ENCODE results near the gene MRPS7. TPM values are rescaled to one million over a fixed set of nuclear protein-coding genes. Genes with fewer than 3 reads are reported as not detected.

The MRPS7 gene
- total RNA-seq, 1 donor from 2014 or later: 38.2 TPM

DNA sequence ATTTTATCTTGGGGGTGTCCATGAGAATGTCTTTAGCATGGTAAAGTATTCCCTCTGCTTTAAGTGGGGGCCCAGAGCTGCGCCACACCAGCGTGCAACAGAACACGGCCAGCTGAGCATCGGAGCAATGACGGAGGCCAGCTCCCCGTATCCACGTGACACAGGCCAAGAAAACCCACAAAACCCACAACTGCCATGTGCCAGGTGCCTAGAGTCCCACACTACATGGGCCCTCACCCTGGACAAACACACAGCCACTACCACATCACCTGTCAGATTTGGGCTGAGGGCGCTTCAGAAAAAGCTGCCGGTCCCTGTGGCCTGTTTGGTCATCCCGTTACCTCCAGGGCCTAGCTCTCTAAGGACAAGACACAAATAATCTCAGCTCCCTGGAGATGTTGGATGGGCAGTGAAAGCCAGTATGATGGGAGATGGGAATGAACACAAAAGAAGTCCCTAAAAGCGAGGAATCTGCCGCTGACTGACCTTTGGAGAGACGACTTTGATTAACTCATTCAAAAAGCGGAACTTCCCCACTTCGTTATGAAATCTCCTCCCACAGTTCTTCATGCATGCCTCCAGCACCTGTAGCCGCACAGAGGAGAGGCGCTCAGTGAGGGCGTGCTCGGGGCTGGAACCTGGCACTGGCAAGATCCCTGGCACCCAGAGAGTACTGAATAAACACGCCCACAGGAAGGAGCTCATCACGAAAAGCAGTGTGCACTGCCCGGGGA lies 17.4 kb upstream of the MRPS7 start:
- no peak overlapping the region for H3K4me3 Mint-ChIP-seq (ENCODE audit: unreplicated experiment)
- H3K27ac Mint-ChIP-seq (ENCODE audit: unreplicated experiment): no peak overlapping the region
- TF ChIP-seq, protein P1, sequence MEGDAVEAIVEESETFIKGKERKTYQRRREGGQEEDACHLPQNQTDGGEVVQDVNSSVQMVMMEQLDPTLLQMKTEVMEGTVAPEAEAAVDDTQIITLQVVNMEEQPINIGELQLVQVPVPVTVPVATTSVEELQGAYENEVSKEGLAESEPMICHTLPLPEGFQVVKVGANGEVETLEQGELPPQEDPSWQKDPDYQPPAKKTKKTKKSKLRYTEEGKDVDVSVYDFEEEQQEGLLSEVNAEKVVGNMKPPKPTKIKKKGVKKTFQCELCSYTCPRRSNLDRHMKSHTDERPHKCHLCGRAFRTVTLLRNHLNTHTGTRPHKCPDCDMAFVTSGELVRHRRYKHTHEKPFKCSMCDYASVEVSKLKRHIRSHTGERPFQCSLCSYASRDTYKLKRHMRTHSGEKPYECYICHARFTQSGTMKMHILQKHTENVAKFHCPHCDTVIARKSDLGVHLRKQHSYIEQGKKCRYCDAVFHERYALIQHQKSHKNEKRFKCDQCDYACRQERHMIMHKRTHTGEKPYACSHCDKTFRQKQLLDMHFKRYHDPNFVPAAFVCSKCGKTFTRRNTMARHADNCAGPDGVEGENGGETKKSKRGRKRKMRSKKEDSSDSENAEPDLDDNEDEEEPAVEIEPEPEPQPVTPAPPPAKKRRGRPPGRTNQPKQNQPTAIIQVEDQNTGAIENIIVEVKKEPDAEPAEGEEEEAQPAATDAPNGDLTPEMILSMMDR (IDR thresholded peaks at IDR 0.05): no peak
- no peak for DNase-seq (ENCODE audit: low spot score)
- peaks cover 17% of the 10 kb centered on the region for H3K36me3 Mint-ChIP-seq (ENCODE audit: low read depth)
- no peaks in the 10 kb centered on the region for H3K4me1 Mint-ChIP-seq (ENCODE audit: low read depth)
- no peaks in the 10 kb centered on the region for H3K9me3 Mint-ChIP-seq (ENCODE audit: low read depth)
- no peaks in the 10 kb centered on the region for H3K27me3 Mint-ChIP-seq (ENCODE audit: low read depth)

DNA sequence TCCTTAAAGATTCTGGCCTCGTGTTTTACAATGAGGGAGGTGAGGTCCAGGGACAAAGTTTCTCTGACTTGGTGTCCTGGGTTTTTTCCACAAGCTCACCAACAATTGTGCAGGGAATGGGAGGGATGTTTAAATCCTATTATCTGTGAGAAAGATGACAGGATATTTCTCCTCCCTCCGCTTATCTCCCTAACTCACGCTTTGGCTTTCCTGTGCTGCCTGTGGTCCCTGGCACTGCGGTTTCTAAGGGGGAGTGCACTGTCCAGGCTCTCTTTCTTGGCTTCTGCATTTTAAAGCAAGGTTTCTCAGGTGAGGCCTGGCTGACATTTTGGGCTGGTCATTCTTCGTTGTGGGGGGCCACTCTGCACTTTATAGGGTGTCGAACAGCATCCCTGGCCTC lies 16.7 kb upstream of the MRPS7 start:
- Mint-ChIP-seq H3K4me1 (ENCODE audit: low read depth) (peaks cover 7% of the 10 kb centered on the region), H3K9me3 (ENCODE audit: low read depth) (no peaks in the 10 kb centered on the region), H3K27ac (ENCODE audit: unreplicated experiment) (no peak overlapping the region), H3K4me3 (ENCODE audit: unreplicated experiment) (no peak overlapping the region), H3K27me3 (ENCODE audit: low read depth) (no peaks in the 10 kb centered on the region), H3K36me3 (ENCODE audit: low read depth) (peaks cover 17% of the 10 kb centered on the region)
- DNase-seq (ENCODE audit: low spot score): no peak
- TF ChIP-seq, protein P1 (IDR thresholded peaks at IDR 0.05): no peak

DNA sequence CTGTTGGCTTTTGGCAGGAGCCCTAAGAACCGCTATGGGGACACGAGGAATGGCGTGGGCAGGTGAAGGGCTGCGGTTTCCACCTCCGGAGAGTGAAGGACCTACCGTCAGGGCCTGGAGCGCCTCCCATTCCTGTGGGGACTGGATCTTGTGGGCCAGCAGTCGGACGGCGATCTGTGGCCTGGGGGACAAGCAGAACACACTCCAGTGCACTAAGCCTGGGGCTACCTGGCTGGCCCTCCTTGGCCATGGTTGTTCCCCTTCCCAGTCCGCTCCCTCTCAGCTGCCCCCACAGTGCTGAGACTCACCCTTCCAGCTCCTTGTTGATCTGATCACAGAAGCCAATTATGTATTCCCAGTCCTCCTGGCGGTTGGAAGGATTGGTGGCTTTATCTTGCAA lies 15.3 kb upstream of the MRPS7 start:
- Mint-ChIP-seq H3K4me1 (ENCODE audit: low read depth) (peaks cover 16% of the 10 kb centered on the region), H3K9me3 (ENCODE audit: low read depth) (no peaks in the 10 kb centered on the region), H3K27me3 (ENCODE audit: low read depth) (no peaks in the 10 kb centered on the region), H3K4me3 (ENCODE audit: unreplicated experiment) (no peak overlapping the region), H3K27ac (ENCODE audit: unreplicated experiment) (no peak overlapping the region), H3K36me3 (ENCODE audit: low read depth) (peaks cover 17% of the 10 kb centered on the region)
- TF ChIP-seq, protein P1 (IDR thresholded peaks at IDR 0.05): no peak
- no peak for DNase-seq (ENCODE audit: low spot score)

DNA sequence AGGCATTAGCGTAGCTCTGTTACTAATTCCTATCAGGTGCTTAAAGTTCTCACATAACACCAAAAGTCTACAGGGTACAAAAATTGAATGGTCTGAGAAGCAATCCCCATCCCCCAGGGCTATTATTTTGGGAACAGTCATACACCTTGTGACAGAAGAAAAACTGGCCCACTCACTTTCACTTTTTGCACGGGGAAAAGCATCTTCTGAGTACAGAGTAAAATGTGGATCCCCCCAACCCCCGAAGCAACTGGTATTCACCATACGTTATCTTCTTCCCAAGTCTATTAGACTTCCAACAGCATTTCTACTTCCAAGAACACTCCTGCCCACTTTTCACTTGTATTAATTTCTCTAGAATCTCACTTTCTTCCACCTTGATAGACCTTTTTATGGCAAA lies 12.1 kb upstream of the MRPS7 start:
- peak overlapping the region; percentile 91 for H3K27ac Mint-ChIP-seq (ENCODE audit: unreplicated experiment)
- H3K4me3 Mint-ChIP-seq (ENCODE audit: unreplicated experiment): peak overlapping the region; percentile 64
- no peaks in the 10 kb centered on the region for H3K9me3 Mint-ChIP-seq (ENCODE audit: low read depth)
- peaks cover 6% of the 10 kb centered on the region for H3K36me3 Mint-ChIP-seq (ENCODE audit: low read depth)
- DNase-seq (ENCODE audit: low spot score): no peak
- TF ChIP-seq, protein P1 (IDR thresholded peaks at IDR 0.05): no peak
- H3K27me3 Mint-ChIP-seq (ENCODE audit: low read depth): no peaks in the 10 kb centered on the region
- peaks cover 19% of the 10 kb centered on the region for H3K4me1 Mint-ChIP-seq (ENCODE audit: low read depth)

DNA sequence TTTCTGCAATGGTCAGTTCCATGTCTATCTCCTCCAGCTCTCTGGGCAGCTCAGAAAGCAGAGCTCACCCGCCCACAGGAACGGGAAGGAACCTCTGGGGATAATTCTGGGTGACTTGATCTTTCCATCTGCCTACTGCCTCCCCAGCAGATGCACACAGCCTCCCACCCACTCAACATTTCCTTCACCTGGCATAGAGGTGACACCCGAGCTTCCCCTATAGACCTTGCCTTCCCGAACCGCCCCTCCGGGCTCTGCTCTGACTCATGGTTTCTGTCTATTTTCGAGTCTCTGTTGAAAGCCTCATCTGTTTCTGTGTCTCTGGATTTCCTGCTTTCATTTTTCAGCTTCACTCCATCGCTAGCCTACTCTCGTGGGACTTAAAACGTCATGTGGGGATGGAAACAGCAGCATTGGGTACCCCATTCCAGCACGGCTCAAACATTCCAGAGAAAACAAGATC lies 11.6 kb upstream of the MRPS7 start:
- Mint-ChIP-seq H3K4me1 (ENCODE audit: low read depth) (peaks cover 19% of the 10 kb centered on the region), H3K36me3 (ENCODE audit: low read depth) (peaks cover 5% of the 10 kb centered on the region), H3K27ac (ENCODE audit: unreplicated experiment) (peak overlapping the region; percentile 91), H3K4me3 (ENCODE audit: unreplicated experiment) (peak overlapping the region; percentile 64), H3K27me3 (ENCODE audit: low read depth) (no peaks in the 10 kb centered on the region), H3K9me3 (ENCODE audit: low read depth) (no peaks in the 10 kb centered on the region)
- DNase-seq (ENCODE audit: low spot score): no peak
- TF ChIP-seq, protein P1 (IDR thresholded peaks at IDR 0.05): no peak

Measured in chondrocyte (in vitro differentiated cells).